Fibroblast of peridontal ligament (primary cell): ENCODE data around the gene CCDC190.
"Not testable (repeated sequence)": the region's sequence is repeated elsewhere in the genome, so short reads cannot be mapped to it uniquely, and the experiment has no call there.

Source experiments
- DNase-seq: peaks from one replicate; pipeline ENCODE4 v3.0.0-alpha.2; 2010; ENCODE audit errors: extremely low read depth

CCDC190 gene

GRCh38 chr1:162861101-162861500 lies at the start of gene CCDC190:
Gene CCDC190 (minus strand): TSS chr1:162861175. CDS start chr1:162859646, 1,529 bp downstream.
- peak; percentile 79 for DNase-seq

- DNase-seq: no peak
These were observed 49.2 kb upstream of the CCDC190 start for GRCh38 chr1:162910161-162910560.

- peak; percentile 81 for DNase-seq
These were observed 47.8 kb upstream of the CCDC190 start for GRCh38 chr1:162908780-162909179.

GRCh38 chr1:162908236-162908635 lies 47.3 kb upstream of the CCDC190 start:
- DNase-seq: no peak

GRCh38 chr1:162906485-162906884 lies 45.5 kb upstream of the CCDC190 start:
- no peak for DNase-seq

- peak; percentile 77 for DNase-seq
These were observed 44.5 kb upstream of the CCDC190 start for GRCh38 chr1:162905174-162906158.

GRCh38 chr1:162904579-162904978 lies 43.6 kb upstream of the CCDC190 start:
- no peak for DNase-seq

- no peak for DNase-seq
These were observed 43.0 kb upstream of the CCDC190 start for GRCh38 chr1:162904023-162904422.

GRCh38 chr1:162903246-162903645 lies 42.3 kb upstream of the CCDC190 start:
- no peak for DNase-seq

- DNase-seq: peak; percentile 25
These were observed 41.4 kb upstream of the CCDC190 start for GRCh38 chr1:162902416-162902815.

GRCh38 chr1:162901243-162901642 lies 40.3 kb upstream of the CCDC190 start:
- DNase-seq: no peak

GRCh38 chr1:162899422-162900146 lies 38.6 kb upstream of the CCDC190 start:
- peak; percentile 95 for DNase-seq

GRCh38 chr1:162893612-162893908 lies 32.6 kb upstream of the CCDC190 start:
- DNase-seq: no peak

- DNase-seq: peak; percentile 33
These were observed 32.1 kb upstream of the CCDC190 start for GRCh38 chr1:162892906-162893611.

- DNase-seq: no peak
These were observed 29.0 kb upstream of the CCDC190 start for GRCh38 chr1:162889989-162890388.

GRCh38 chr1:162886705-162887104 lies 25.7 kb upstream of the CCDC190 start:
- DNase-seq: no peak

- no peak for DNase-seq
These were observed 24.3 kb upstream of the CCDC190 start for GRCh38 chr1:162885265-162885664.

- DNase-seq: no peak
These were observed 23.9 kb upstream of the CCDC190 start for GRCh38 chr1:162884831-162885230.

GRCh38 chr1:162882248-162882674 lies 21.3 kb upstream of the CCDC190 start:
- no peak for DNase-seq

GRCh38 chr1:162881590-162881989 lies 20.6 kb upstream of the CCDC190 start:
- no peak for DNase-seq

- DNase-seq: not testable (repeated sequence)
These were observed 19.6 kb upstream of the CCDC190 start for GRCh38 chr1:162880617-162881016.

GRCh38 chr1:162878000-162878596 lies 17.1 kb upstream of the CCDC190 start:
- DNase-seq: peak; percentile 88
